GM12864 (cell line): Measurements from ENCODE around the gene TBC1D9.
A peak's percentile ranks its signal among the peaks of the same experiment; 100 is the strongest.

Experiments used
- DNase-seq: peaks from one replicate; pipeline ENCODE4 v3.0.0-alpha.2; 2011; ENCODE audit warnings: low read depth
- H3K4me3 ChIP-seq: 2 replicates; pipeline ENCODE4 v1.5.1; 2011; ENCODE audit warnings: mild to moderate bottlenecking, low read depth, low read length, control low read depth
- CTCF ChIP-seq: IDR thresholded peaks from 2 replicates; pipeline ENCODE4 v1.5.1; 2011; ENCODE audit warnings: low read depth, mild to moderate bottlenecking, moderate library complexity, low read length, control low read depth, inconsistent platforms; ENCODE audit errors: missing control alignments

TBC1D9 gene

GRCh38 chr4:140756319-140757231 lies at the start of gene TBC1D9:
Gene TBC1D9, minus strand, starts transcription at chr4:140756385. Its CDS starts 340 bp downstream, at chr4:140756045.
- DNase-seq, result peak; percentile 31
- peak; percentile 1 for TF ChIP-seq CTCF
- H3K4me3 ChIP-seq, result peak within 1 kb of the TSS; percentile 76

- DNase-seq, result no peak
- H3K4me3 ChIP-seq, result no peak overlapping the region
- TF ChIP-seq CTCF, result no peak
Measured at GRCh38 chr4:140805293-140805692, 49.1 kb upstream of the TBC1D9 start.

GRCh38 chr4:140802591-140802990 lies 46.4 kb upstream of the TBC1D9 start:
- no peak for DNase-seq
- TF ChIP-seq CTCF, result no peak
- H3K4me3 ChIP-seq, result no peak overlapping the region

GRCh38 chr4:140800666-140801065 lies 44.5 kb upstream of the TBC1D9 start:
- DNase-seq, result no peak

GRCh38 chr4:140799686-140800225 lies 43.6 kb upstream of the TBC1D9 start:
- no peak for DNase-seq
- H3K4me3 ChIP-seq, result no peak overlapping the region
- TF ChIP-seq CTCF, result no peak

More at GRCh38 chr4:140800666-140801065, 44.5 kb upstream of the TBC1D9 start:
- TF ChIP-seq CTCF, result no peak
- H3K4me3 ChIP-seq, result no peak overlapping the region

- no peak for DNase-seq
- TF ChIP-seq CTCF, result no peak
- no peak overlapping the region for H3K4me3 ChIP-seq
Measured at GRCh38 chr4:140793291-140793690, 37.1 kb upstream of the TBC1D9 start.
